K562 (cell line): ENCODE measurements around the gene MS4A18. TPM values are rescaled to one million over a fixed set of nuclear protein-coding genes. Genes with fewer than 3 reads are reported as not detected.

Experiments
- ATAC-seq: fragments of 200-7000 bp; cut with Tn5 transposase; 3 replicates; pipeline ENCODE4 v1.9.1; 2020; ENCODE audit warnings: moderate library complexity
- BruUV-seq: library from RNA; stranded (reverse); fragments of 400-500 nt; replicated peaks from 2 replicates; lab custom pipeline; 2021; lab: Mats Ljungman, UMichigan
- CTCF ChIA-PET: fragments of 300-600 bp; formaldehyde crosslinking; extraction: SDS; loops from one replicate; lab custom pipeline; 2021; ENCODE audit warnings: low intra/inter-chr PET ratio; lab: Yijun Ruan, JAX
- POLR2A ChIA-PET: fragments of 300-600, 350-650 bp; sonication (Branson Sonifier 250); formaldehyde crosslinking; extraction: SDS; loops from one replicate; lab custom pipeline; 2021; ENCODE audit warnings: antibody characterized with exemption, inconsistent platforms; lab: Yijun Ruan, JAX
- DNase-seq, 4 experiments: peaks; one replicate each; pipeline versions ENCODE4 v3.0.0 to v3.0.0-alpha.2; 2011 to 2018; ENCODE audit warnings: low spot score in 3 of 4, mixed read lengths in 3 of 4; ENCODE audit errors: extremely low read depth in 1 of 4
- FAIRE-seq: peaks from 2 replicates; lab custom pipeline; 2011; peaks lifted over from hg19 to GRCh38; lab: Jason Lieb, UNC
- H2AFZ ChIP-seq: 2 replicates; pipeline ENCODE4 v1.6.0; 2011; ENCODE audit warnings: low read depth, low read length, control low read depth, inconsistent platforms
- H3K27ac ChIP-seq: fragments of 200-600 bp; 3 replicates; pipeline ENCODE4 v1.8.0; 2011; ENCODE audit warnings: low read depth, mild to moderate bottlenecking, control low read depth, inconsistent platforms, low read length, moderate library complexity, mixed read lengths; ENCODE audit errors: extremely low read depth
- H3K27me3 ChIP-seq, 2 experiments: fragments of 300-600 bp in 1 of 2; 2 replicates in 1 of 2; 3 replicates in 1 of 2; pipeline versions ENCODE4 v1.6.0 to v1.8.0; 2011; ENCODE audit warnings: inconsistent platforms in 2 of 2, low read length in 2 of 2, mild to moderate bottlenecking in 1 of 2, mixed read lengths in 1 of 2, moderate library complexity in 1 of 2; ENCODE audit not compliant: control insufficient read depth in 2 of 2, insufficient read depth in 2 of 2
- H3K36me3 ChIP-seq: fragments of 300-600 bp; 3 replicates; pipeline ENCODE4 v1.8.0; 2011; ENCODE audit warnings: mild to moderate bottlenecking, low read length, inconsistent platforms; ENCODE audit not compliant: control insufficient read depth, insufficient read depth
- H3K4me1 ChIP-seq, 2 experiments: fragments of 200-600 bp in 1 of 2; replicated peaks in 1 of 2; 2 replicates in 1 of 2; 3 replicates in 1 of 2; pipeline versions ENCODE4 v1.5.1 to v1.8.0; 2011; ENCODE audit warnings: inconsistent platforms in 2 of 2, low read length in 2 of 2, mild to moderate bottlenecking in 1 of 2, mixed read lengths in 1 of 2, moderate library complexity in 1 of 2; ENCODE audit not compliant: control insufficient read depth in 2 of 2, insufficient read depth in 2 of 2
- H3K4me2 ChIP-seq: 2 replicates; pipeline ENCODE4 v1.6.1; 2011; ENCODE audit warnings: low read length, control low read depth, inconsistent platforms, mixed read lengths; ENCODE audit not compliant: insufficient read depth
- H3K4me3 ChIP-seq: fragments of 200-600 bp; sonication (generic), shearing (Covaris generic); 2 replicates; pipeline ENCODE4 v1.5.1; 2016; ENCODE audit warnings: control low read depth, inconsistent platforms
- H3K79me2 ChIP-seq: fragments of 200-600 bp; 3 replicates; pipeline ENCODE4 v1.8.0; 2011; ENCODE audit warnings: low read length, inconsistent platforms; ENCODE audit not compliant: control insufficient read depth, insufficient read depth
- H3K9ac ChIP-seq, 2 experiments: 2 replicates each; pipeline versions ENCODE4 v1.6.0 to v1.6.1; 2011; ENCODE audit warnings: low read depth in 2 of 2, low read length in 2 of 2, control low read depth in 1 of 2, inconsistent platforms in 1 of 2, mild to moderate bottlenecking in 1 of 2, mixed read lengths in 1 of 2; ENCODE audit not compliant: insufficient read depth in 1 of 2
- H3K9me1 ChIP-seq: one replicate; pipeline ENCODE4 v1.6.0; 2011; ENCODE audit warnings: inconsistent platforms, mild to moderate bottlenecking, low read length, moderate library complexity; ENCODE audit not compliant: control insufficient read depth, insufficient read depth
- H3K9me3 ChIP-seq: replicated peaks from 2 replicates; pipeline ENCODE4 v1.5.1; 2011; ENCODE audit warnings: low read depth, low read length, inconsistent platforms; ENCODE audit not compliant: control insufficient read depth, insufficient read depth
- H4K20me1 ChIP-seq: replicated peaks from 2 replicates; pipeline ENCODE4 v1.6.1; 2011; ENCODE audit warnings: low read length, inconsistent platforms, mixed read lengths; ENCODE audit not compliant: control insufficient read depth, insufficient read depth
- ARID3A ChIP-seq: IDR thresholded peaks from 2 replicates; pipeline ENCODE4 v1.6.1; 2012; ENCODE audit warnings: low read depth, low read length, improper control_type of control experiment, borderline replicate concordance
- CBFA2T2 ChIP-seq: fragments of 450-650 bp; conservative IDR thresholded peaks from 2 replicates; pipeline ENCODE4 v1.6.1; 2017; ENCODE audit warnings: mild to moderate bottlenecking
- DMBX1 ChIP-seq: fragments of 250-450 bp; sonication (Bioruptor Pico); IDR thresholded peaks from 2 replicates; pipeline ENCODE4 v1.8.0; 2022; ENCODE audit warnings: inconsistent platforms, mild to moderate bottlenecking, moderate library complexity, borderline replicate concordance
- HDGF ChIP-seq: fragments of 450-650 bp; IDR thresholded peaks from 2 replicates; pipeline ENCODE4 v1.6.1; 2016
- KDM4B ChIP-seq, 2 experiments: fragments of 450-650 bp in 1 of 2; sonication (generic) in 1 of 2; IDR thresholded peaks; 2 replicates each; pipeline ENCODE4 v1.6.1; 2016 to 2017; ENCODE audit warnings: borderline replicate concordance in 2 of 2, antibody characterized with exemption in 1 of 2, low read depth in 1 of 2, mild to moderate bottlenecking in 1 of 2
- NUFIP1 ChIP-seq: fragments of 450-650 bp; IDR thresholded peaks from 2 replicates; pipeline ENCODE4 v1.6.1; 2018; ENCODE audit not compliant: partially characterized antibody
- RBM22 ChIP-seq: fragments of 200-400 bp; formaldehyde crosslinking; IDR thresholded peaks from 2 replicates; pipeline ENCODE4 v1.6.1; 2018; ENCODE audit warnings: low read length, low read depth; ENCODE audit not compliant: poor library complexity, severe bottlenecking
- RFX1 ChIP-seq: fragments of 450-650 bp; IDR thresholded peaks from 2 replicates; pipeline ENCODE4 v1.6.1; 2016; ENCODE audit warnings: mild to moderate bottlenecking, moderate library complexity
- ZBTB43 ChIP-seq: sonication (generic); formaldehyde crosslinking; IDR thresholded peaks from 2 replicates; pipeline ENCODE4 v1.8.0; 2023; ENCODE audit warnings: mild to moderate bottlenecking, missing genetic modification reagents
- ZMIZ1 ChIP-seq, 2 experiments: fragments of 150-350 bp in 1 of 2; IDR thresholded peaks; 2 replicates each; pipeline ENCODE4 v1.6.1; 2012 to 2016; ENCODE audit warnings: low read depth in 2 of 2, low read length in 2 of 2, mild to moderate bottlenecking in 1 of 2, moderate library complexity in 1 of 2
- ZNF23 ChIP-seq: fragments of 250-450 bp; sonication (Bioruptor Pico); IDR thresholded peaks from 2 replicates; pipeline ENCODE4 v1.4.0; 2020; ENCODE audit warnings: mild to moderate bottlenecking
- ZNF274 ChIP-seq: IDR thresholded peaks from 2 replicates; pipeline ENCODE4 v1.6.1; 2011; ENCODE audit warnings: low read depth, mild to moderate bottlenecking, low read length, moderate library complexity, borderline replicate concordance
- ZNF280A ChIP-seq: fragments of 450-650 bp; IDR thresholded peaks from 2 replicates; pipeline ENCODE4 v1.6.1; 2018; ENCODE audit warnings: mild to moderate bottlenecking, low read depth; ENCODE audit not compliant: partially characterized antibody
- ZNF324 ChIP-seq: fragments of 250-450 bp; sonication (Bioruptor Pico); IDR thresholded peaks from 2 replicates; pipeline ENCODE4 v1.4.0; 2020; ENCODE audit warnings: mild to moderate bottlenecking
- ZNF561 ChIP-seq: fragments of 450-650 bp; formaldehyde crosslinking; conservative IDR thresholded peaks from 2 replicates; pipeline ENCODE4 v1.4.0; 2020; ENCODE audit warnings: mild to moderate bottlenecking, moderate library complexity
- ZSCAN29 ChIP-seq: fragments of 450-650 bp; IDR thresholded peaks from 2 replicates; pipeline ENCODE4 v1.6.1; 2017
- WGBS: fragments of 100-300 bp; shearing (Covaris generic); methylation state at CpG from one replicate; pipeline ENCODE4 v1.1.6; 2016; ENCODE audit warnings: low coverage, mixed read lengths; ENCODE audit not compliant: insufficient coverage; ENCODE audit errors: missing lambda C conversion rate; 5-methylcytosine and 5-hydroxymethylcytosine counted together
- in situ Hi-C: fragments of 300-500 bp; cut with MboI; formaldehyde crosslinking; loops from 4 replicates; pipeline ENCODE4 v1.15.0; 2018; ENCODE audit warnings: inconsistent platforms, mixed read lengths
- intact Hi-C: fragments of 100-400 bp; cut with micrococcal nuclease; formaldehyde crosslinking; loops from 2 replicates; pipeline ENCODE4 v1.14.2; 2022
- polyA plus RNA-seq, 8 experiments: library from polyadenylated mRNA; depleted of rRNA in 4 of 8; stranded (reverse) in 5 of 8; unstranded in 3 of 8; fragments of >200 nt; fragmentation: Nextera tagmentation in 2 of 8; fragmentation: Illumina TruSeq in 1 of 8; extraction: Ambion mirVana in 2 of 8; extraction: Trizol in 1 of 8; gene quantifications; 2 replicates each; pipeline versions ENCODE4 v1.2.1 to v1.2.3, GENCODE V29; 2011 to 2014; ENCODE audit warnings: inconsistent platforms in 1 of 8, missing spikeins in 1 of 8
- total RNA-seq, 7 experiments: library from RNA; depleted of rRNA in 6 of 7; stranded (reverse); fragments of >200 nt in 6 of 7; fragmentation: Illumina TruSeq in 2 of 7; extraction: Trizol in 2 of 7; gene quantifications; 2 replicates each; pipeline versions ENCODE4 v1.2.1 to v1.2.3, GENCODE V29; 2011 to 2021; ENCODE audit warnings: low replicate concordance in 1 of 7

The MS4A18 gene
- total and polyA plus RNA-seq, 9 of the 15 experiments (the other 6 are each of a cell fraction or from before 2014, with no cell fraction given) = not detected

GRCh38 chr11:60768202-60768601, 43.7 kb downstream of the MS4A18 start:
- no peak overlapping the region for H3K9ac ChIP-seq
- TF ChIP-seq KDM4B (IDR thresholded peaks at IDR 0.05; ENCODE audit: borderline replicate concordance in 2 of 2, low read depth in 1 of 2) = no peak
- no peak for TF ChIP-seq ARID3A
- TF ChIP-seq ZNF23 (CRISPR knock-in tag) = no peak
- no peak for TF ChIP-seq ZNF274
- TF ChIP-seq RBM22 = no peak
- no peak for TF ChIP-seq ZNF324
- TF ChIP-seq ZBTB43 = no peak
- no peak for TF ChIP-seq CBFA2T2
- no peak for TF ChIP-seq ZNF561 (CRISPR knock-in tag)
- no peak for TF ChIP-seq NUFIP1
- TF ChIP-seq HDGF = no peak
- TF ChIP-seq ZSCAN29 = no peak
- no peak for TF ChIP-seq DMBX1 (CRISPR knock-in tag)
- TF ChIP-seq ZNF280A = no peak
- no peak for TF ChIP-seq ZMIZ1 (IDR thresholded peaks at IDR 0.05; ENCODE audit: low read depth in 2 of 2, low read length in 2 of 2)
- no peak for TF ChIP-seq RFX1

More at GRCh38 chr11:60768202-60768601, 43.7 kb downstream of the MS4A18 start:
- no TSS peak for BruUV-seq
- Histone ChIP-seq H3K4me3 (no peak overlapping the region), H2AFZ (no peak overlapping the region), H3K4me1 (peaks cover 0 to 14% of the 10 kb centered on the region in 2 experiments; a peak in 1 of 5 replicates), H3K9me3 (no peaks in the 10 kb centered on the region), H3K27me3 (peaks cover 43 to 82% of the 10 kb centered on the region in 2 experiments), H3K4me2 (no peak overlapping the region), H4K20me1 (peaks cover 6% of the 10 kb centered on the region; the same call in 1 of the 2 replicates), H3K27ac (no peak overlapping the region), H3K9me1 (no peaks in the 10 kb centered on the region), H3K79me2 (no peaks in the 10 kb centered on the region), H3K36me3 (no peaks in the 10 kb centered on the region)
- WGBS = 7% methylated on average over 8 of the region's 8 CpGs
- CTCF ChIA-PET = no interaction called here
- FAIRE-seq (no peak), DNase-seq (no peak), ATAC-seq (no peak)
- POLR2A ChIA-PET = interaction anchor here (1.5 kb wide), 1 partner anchor 31 kb away, joined by 3 read pairs; no protein-coding TSS in a partner anchor
- intact Hi-C loops = no loop called here
- in situ Hi-C loops = no loop called here
